Gastrocnemius medialis (tissue), 4 donors: Measurements from ENCODE around the gene APAF1.

Experiments used
- CTCF ChIP-seq, 5 experiments: fragments of 450-650 bp in 3 of 5; fragments of 200-600 bp in 2 of 5; sonication (generic) in 2 of 5; IDR thresholded peaks in 4 of 5; conservative IDR thresholded peaks in 1 of 5; 1 replicate in 4 of 5; 2 replicates in 1 of 5; pipeline ENCODE4 v1.5.1; 2016 to 2019; ENCODE audit warnings: antibody characterized with exemption in 5 of 5, mild to moderate bottlenecking in 3 of 5, moderate library complexity in 3 of 5
- POLR2A ChIP-seq, 2 donors: fragments of 450-650 bp; IDR thresholded peaks; one replicate each; pipeline ENCODE4 v1.6.1; 2017; ENCODE audit warnings: antibody characterized with exemption in 2 of 2, mild to moderate bottlenecking in 2 of 2, moderate library complexity in 2 of 2

DNA sequence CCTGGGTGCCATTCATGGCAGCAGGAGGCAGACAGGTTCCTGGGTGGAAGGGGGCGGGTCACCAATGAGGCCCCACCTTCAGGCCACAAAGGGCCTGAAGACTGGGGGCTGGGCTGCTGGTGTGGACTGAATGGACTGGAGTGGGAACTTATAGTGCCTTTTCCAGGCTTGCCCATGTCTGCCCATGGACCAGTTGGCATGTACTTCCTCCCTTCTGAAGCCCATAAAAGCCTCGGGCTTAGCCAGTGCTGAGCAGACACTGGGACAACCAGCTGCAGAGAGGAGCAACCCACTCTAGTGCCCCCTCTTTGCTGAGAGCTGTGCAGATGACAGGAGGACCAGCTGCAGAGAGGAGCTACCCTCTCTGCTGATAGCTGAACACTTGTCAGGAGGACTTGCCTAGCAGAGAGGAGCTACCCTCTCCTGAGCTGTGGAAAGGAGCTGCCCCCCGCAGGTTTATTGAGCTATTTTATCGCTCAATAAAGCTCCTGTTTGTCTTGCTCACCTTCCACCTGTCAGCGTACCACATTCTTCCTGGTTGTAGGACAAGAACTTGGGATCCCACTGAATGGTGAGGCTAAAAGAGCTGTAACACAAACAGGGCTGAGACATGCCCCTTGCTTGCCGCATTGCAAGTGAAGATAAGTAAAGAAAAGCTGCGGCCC is 34.0 kb downstream of the APAF1 start:
- TF ChIP-seq CTCF (IDR thresholded peaks at IDR 0.05 in 4 of 5, conservative IDR thresholded peaks at IDR 0.05 in 1 of 5) (no peak), POLR2A (IDR thresholded peaks at IDR 0.05) (no peak)
